Mesenchymal stem cell (in vitro differentiated cells and primary cell): ENCODE measurements around the gene PLCB2.

ENCODE experiments used
- DNase-seq: peaks from one replicate; pipeline ENCODE4 v3.0.0-alpha.2; 2013
- H2AFZ ChIP-seq: one replicate; pipeline ENCODE4 v1.6.1; 2013; ENCODE audit warnings: low read depth, mild to moderate bottlenecking, control low read depth, inconsistent platforms, low read length, moderate library complexity
- H2AK5ac ChIP-seq: 2 replicates; pipeline ENCODE4 v1.6.1; 2013; ENCODE audit warnings: low read length, moderate library complexity, mild to moderate bottlenecking, inconsistent platforms; ENCODE audit not compliant: severe bottlenecking
- H2BK120ac ChIP-seq: one replicate; pipeline ENCODE4 v1.6.1; 2013; ENCODE audit warnings: low read depth, mild to moderate bottlenecking, inconsistent platforms, low read length, moderate library complexity
- H2BK12ac ChIP-seq, 2 experiments: one replicate each; pipeline ENCODE4 v1.6.1; 2013; ENCODE audit warnings: inconsistent platforms in 2 of 2, low read length in 2 of 2, mild to moderate bottlenecking in 2 of 2, moderate library complexity in 2 of 2, control low read depth in 1 of 2
- H2BK15ac ChIP-seq: one replicate; pipeline ENCODE4 v1.6.1; 2013; ENCODE audit warnings: mild to moderate bottlenecking, low read depth, inconsistent platforms; ENCODE audit not compliant: poor library complexity, severe bottlenecking
- H2BK5ac ChIP-seq: 2 replicates; pipeline ENCODE4 v1.6.1; 2013; ENCODE audit warnings: low read depth, mild to moderate bottlenecking, low read length, control low read depth, inconsistent platforms; ENCODE audit not compliant: poor library complexity, severe bottlenecking
- H3K14ac ChIP-seq, 2 experiments: one replicate each; pipeline ENCODE4 v1.6.1; 2013; ENCODE audit warnings: inconsistent platforms in 2 of 2, low read length in 2 of 2, control low read depth in 1 of 2, mild to moderate bottlenecking in 1 of 2, moderate library complexity in 1 of 2
- H3K18ac ChIP-seq, 2 experiments: one replicate each; pipeline ENCODE4 v1.6.1; 2013; ENCODE audit warnings: inconsistent platforms in 2 of 2, low read length in 2 of 2, control low read depth in 1 of 2, low read depth in 1 of 2, mild to moderate bottlenecking in 1 of 2
- H3K23ac ChIP-seq, 2 experiments: one replicate each; pipeline ENCODE4 v1.6.1; 2013; ENCODE audit warnings: inconsistent platforms in 2 of 2, low read length in 2 of 2, mild to moderate bottlenecking in 2 of 2, moderate library complexity in 2 of 2, control low read depth in 1 of 2
- H3K27ac ChIP-seq: 2 replicates; pipeline ENCODE4 v1.5.1; 2013; ENCODE audit warnings: mild to moderate bottlenecking, moderate library complexity, low read length, control low read depth, inconsistent platforms; ENCODE audit not compliant: poor library complexity, severe bottlenecking
- H3K27me3 ChIP-seq, 2 experiments: 2 replicates each; pipeline versions ENCODE4 v1.6.1 to v1.7.0; 2013; ENCODE audit warnings: low read length in 2 of 2, mild to moderate bottlenecking in 2 of 2, moderate library complexity in 2 of 2, control low read depth in 1 of 2, inconsistent platforms in 1 of 2; ENCODE audit not compliant: control insufficient read depth in 1 of 2, insufficient read depth in 1 of 2
- H3K36me3 ChIP-seq, 2 experiments: 2 replicates each; pipeline versions ENCODE4 v1.6.1 to v1.7.0; 2013; ENCODE audit warnings: low read length in 2 of 2, control low read depth in 1 of 2, inconsistent platforms in 1 of 2, low read depth in 1 of 2, mild to moderate bottlenecking in 1 of 2; ENCODE audit not compliant: insufficient read depth in 2 of 2, control insufficient read depth in 1 of 2
- H3K4ac ChIP-seq, 2 experiments: one replicate each; pipeline ENCODE4 v1.6.1; 2013; ENCODE audit warnings: inconsistent platforms in 2 of 2, low read length in 2 of 2, mild to moderate bottlenecking in 2 of 2, moderate library complexity in 2 of 2, control low read depth in 1 of 2, low read depth in 1 of 2
- H3K4me1 ChIP-seq: 2 replicates; pipeline ENCODE4 v1.6.1; 2013; ENCODE audit warnings: low read depth, low read length, control low read depth; ENCODE audit not compliant: control insufficient read depth, insufficient read depth
- H3K4me2 ChIP-seq: 2 replicates; pipeline ENCODE4 v1.6.1; 2013; ENCODE audit warnings: low read length, mild to moderate bottlenecking, inconsistent platforms; ENCODE audit not compliant: poor library complexity, severe bottlenecking
- H3K4me3 ChIP-seq, 2 experiments: 2 replicates each; pipeline versions ENCODE4 v1.5.1 to v1.7.0; 2013; ENCODE audit warnings: low read length in 2 of 2, mild to moderate bottlenecking in 2 of 2, control low read depth in 1 of 2, low read depth in 1 of 2; ENCODE audit not compliant: insufficient read depth in 1 of 2
- H3K79me1 ChIP-seq: replicated peaks from 2 replicates; pipeline ENCODE4 v1.6.1; 2013; ENCODE audit warnings: mild to moderate bottlenecking, control low read depth, low read length, inconsistent platforms; ENCODE audit not compliant: poor library complexity, severe bottlenecking
- H3K9ac ChIP-seq: 2 replicates; pipeline ENCODE4 v1.7.0; 2013; ENCODE audit warnings: mild to moderate bottlenecking, low read length, moderate library complexity
- H3K9me3 ChIP-seq: 2 replicates; pipeline ENCODE4 v1.7.0; 2013; ENCODE audit warnings: mild to moderate bottlenecking, low read length; ENCODE audit not compliant: control insufficient read depth
- H4K8ac ChIP-seq: one replicate; pipeline ENCODE4 v1.6.1; 2013; ENCODE audit warnings: inconsistent platforms, mild to moderate bottlenecking, low read length, moderate library complexity
- H4K91ac ChIP-seq: one replicate; pipeline ENCODE4 v1.6.1; 2013; ENCODE audit warnings: mild to moderate bottlenecking, low read length, inconsistent platforms
- WGBS: methylation state at CpG from one replicate; pipeline ENCODE4 v1.1.7; 2013; ENCODE audit warnings: mixed read lengths; 5-methylcytosine and 5-hydroxymethylcytosine counted together

The PLCB2 gene

GRCh38 chr15:40280260-40281056 lies 27.3 kb downstream of the PLCB2 start:
- no peak overlapping the region for H3K14ac ChIP-seq
- no peak overlapping the region for H3K4me2 ChIP-seq
- H2AFZ ChIP-seq, result no peak overlapping the region
- no peak overlapping the region for H2AK5ac ChIP-seq
- H2BK12ac ChIP-seq, result no peak overlapping the region
- H3K9ac ChIP-seq, result no peak overlapping the region
- H3K4ac ChIP-seq, result no peak overlapping the region
- no peak overlapping the region for H3K18ac ChIP-seq
- no peaks in the 10 kb centered on the region for H3K36me3 ChIP-seq
- H3K4me1 ChIP-seq, result peaks cover 38% of the 10 kb centered on the region
- H4K8ac ChIP-seq, result no peak overlapping the region
- no peak overlapping the region for H3K27ac ChIP-seq
- H2BK5ac ChIP-seq, result no peak overlapping the region
- H3K4me3 ChIP-seq, result peak overlapping the region in 1 of 2 experiments; percentile 31
- peaks cover 50 to 81% of the 10 kb centered on the region in 2 experiments for H3K27me3 ChIP-seq
- H4K91ac ChIP-seq, result no peak overlapping the region
- H2BK15ac ChIP-seq, result no peak overlapping the region
- DNase-seq, result no peak
- WGBS, result 23% methylated on average over 29 of the region's 30 CpGs
- no peaks in the 10 kb centered on the region for H3K9me3 ChIP-seq
- no peak overlapping the region for H2BK120ac ChIP-seq
- H3K79me1 ChIP-seq, result no peaks in the 10 kb centered on the region
- peak overlapping the region in 1 of 2 experiments; percentile 38 for H3K23ac ChIP-seq

GRCh38 chr15:40279437-40280141 lies 28.1 kb downstream of the PLCB2 start:
- Histone ChIP-seq H3K4me3 (no peak overlapping the region), H2BK12ac (no peak overlapping the region), H2AK5ac (no peak overlapping the region), H3K27ac (no peak overlapping the region), H2BK5ac (no peak overlapping the region), H2BK15ac (no peak overlapping the region), H3K27me3 (peaks cover 50 to 81% of the 10 kb centered on the region in 2 experiments), H3K4me2 (no peak overlapping the region), H3K36me3 (no peaks in the 10 kb centered on the region), H3K18ac (no peak overlapping the region), H3K14ac (no peak overlapping the region), H3K9ac (no peak overlapping the region), H3K4ac (no peak overlapping the region), H3K79me1 (no peaks in the 10 kb centered on the region), H3K9me3 (no peaks in the 10 kb centered on the region), H2BK120ac (peak overlapping the region; percentile 23), H3K23ac (no peak overlapping the region), H4K91ac (no peak overlapping the region), H2AFZ (no peak overlapping the region), H3K4me1 (peaks cover 38% of the 10 kb centered on the region), H4K8ac (no peak overlapping the region)
- WGBS, result 8% methylated on average over 39 of the region's 40 CpGs
- peak; percentile 54 for DNase-seq

GRCh38 chr15:40278026-40278425 lies 29.7 kb downstream of the PLCB2 start:
- Histone ChIP-seq H3K9ac (no peak overlapping the region), H4K91ac (peak overlapping the region; percentile 25), H3K9me3 (no peaks in the 10 kb centered on the region), H3K4ac (no peak overlapping the region), H3K36me3 (no peaks in the 10 kb centered on the region), H4K8ac (no peak overlapping the region), H3K23ac (no peak overlapping the region), H3K27me3 (peaks cover 39 to 73% of the 10 kb centered on the region in 2 experiments), H3K4me2 (no peak overlapping the region), H2AK5ac (no peak overlapping the region), H2BK5ac (no peak overlapping the region), H2BK12ac (peak overlapping the region in 1 of 2 experiments; percentile 35), H2BK15ac (peak overlapping the region; percentile 3), H3K79me1 (no peaks in the 10 kb centered on the region), H2AFZ (no peak overlapping the region), H2BK120ac (no peak overlapping the region), H3K14ac (no peak overlapping the region), H3K4me3 (no peak overlapping the region), H3K27ac (no peak overlapping the region), H3K4me1 (peaks cover 35% of the 10 kb centered on the region), H3K18ac (no peak overlapping the region)
- DNase-seq, result no peak
- WGBS, result 75% methylated on average over 10 of the region's 10 CpGs

- Histone ChIP-seq H3K4me3 (no peak overlapping the region), H4K8ac (no peak overlapping the region), H3K27ac (no peak overlapping the region), H3K36me3 (peaks cover 0 to 2% of the 10 kb centered on the region in 2 experiments), H2BK5ac (no peak overlapping the region), H3K9ac (no peak overlapping the region), H3K4me2 (no peak overlapping the region), H2BK12ac (no peak overlapping the region), H3K4ac (no peak overlapping the region), H2BK15ac (no peak overlapping the region), H3K9me3 (no peaks in the 10 kb centered on the region), H2BK120ac (no peak overlapping the region), H4K91ac (peak overlapping the region; percentile 2), H2AFZ (no peak overlapping the region), H3K4me1 (peaks cover 29% of the 10 kb centered on the region), H2AK5ac (no peak overlapping the region), H3K18ac (peak overlapping the region in 1 of 2 experiments; percentile 56), H3K79me1 (no peaks in the 10 kb centered on the region), H3K14ac (no peak overlapping the region), H3K23ac (no peak overlapping the region), H3K27me3 (peaks cover 37 to 70% of the 10 kb centered on the region in 2 experiments)
- DNase-seq, result no peak
- 63% methylated on average over 4 of the region's 16 CpGs for WGBS
Measured at GRCh38 chr15:40277471-40277870, 30.3 kb downstream of the PLCB2 start.
